Peyer's patch (tissue), 4 donors: ENCODE data around the gene CDH23.

Source experiments
- CTCF ChIP-seq, 6 experiments: fragments of 450-650 bp in 4 of 6; fragments of 200-600 bp in 2 of 6; sonication (generic) in 1 of 6; IDR thresholded peaks; one replicate each; pipeline ENCODE4 v1.5.1; 2017 to 2019; ENCODE audit warnings: antibody characterized with exemption in 6 of 6, mild to moderate bottlenecking in 3 of 6, moderate library complexity in 1 of 6
- POLR2A ChIP-seq, 2 donors: fragments of 450-650 bp; IDR thresholded peaks; one replicate each; pipeline ENCODE4 v1.5.1; 2017; ENCODE audit warnings: antibody characterized with exemption in 2 of 2, mild to moderate bottlenecking in 2 of 2, moderate library complexity in 2 of 2

DNA sequence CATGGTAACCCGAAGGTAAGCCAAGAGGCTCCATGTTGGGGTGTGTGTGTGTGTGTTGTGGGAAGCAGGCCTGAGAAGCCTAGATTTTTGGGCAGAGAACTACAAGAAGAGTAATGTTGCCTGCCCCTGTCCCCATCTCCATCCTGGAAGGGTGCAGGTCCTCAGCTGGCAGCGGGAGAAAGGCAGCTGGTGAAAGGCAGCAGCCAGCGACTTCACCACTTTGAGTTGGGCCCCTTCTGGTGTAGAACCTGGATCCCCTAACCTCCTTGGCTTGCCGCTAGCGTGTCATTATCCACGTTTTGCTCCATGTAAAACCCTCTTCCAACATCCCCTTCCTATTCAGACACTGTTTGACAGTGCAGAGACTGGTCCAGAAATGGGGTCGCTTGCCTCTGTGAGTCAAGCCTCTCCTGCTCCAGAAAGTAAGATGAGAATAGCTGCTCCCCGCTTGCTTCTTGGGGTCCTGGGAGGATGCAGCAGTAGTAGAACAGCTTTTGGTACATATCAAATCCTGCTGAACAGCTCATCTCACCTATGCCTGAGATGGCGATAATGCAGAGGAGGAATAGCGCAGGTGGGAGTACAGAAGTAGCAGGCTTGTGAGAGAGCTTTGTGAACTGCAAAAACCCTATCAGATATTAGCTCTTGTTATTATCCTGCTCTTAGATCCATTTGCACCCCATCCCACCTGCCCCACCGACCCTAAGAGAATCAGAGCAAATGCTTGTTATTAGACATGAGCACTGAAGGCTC lies 22.1 kb upstream of the CDH23 start:
- no peak for TF ChIP-seq CTCF (IDR thresholded peaks at IDR 0.05)
- no peak for TF ChIP-seq POLR2A (IDR thresholded peaks at IDR 0.05)
